ENCODE data around the gene HTR4.

HTR4 gene

GRCh38 chr5:148645527-148645926, 8.8 kb downstream of the HTR4 start:
- H2AFZ ChIP-seq (ENCODE audit: low read depth, low read length): no peak overlapping the region
- no peaks in the 10 kb centered on the region for H3K36me3 ChIP-seq (ENCODE audit: control insufficient read depth in 1 of 2, insufficient read depth in 2 of 2, low read depth in 1 of 2, low read length in 2 of 2)
- H3K23ac ChIP-seq (ENCODE audit: low read length in 2 of 2): no peak overlapping the region
- no peak overlapping the region for H4K8ac ChIP-seq (ENCODE audit: low read length)
- no peak overlapping the region for H3K9ac ChIP-seq (ENCODE audit: low read length)
- H3K4me3 ChIP-seq (ENCODE audit: insufficient read depth in 1 of 2, low read depth in 1 of 2, low read length in 2 of 2): no peak overlapping the region
- H2BK12ac ChIP-seq (ENCODE audit: low read length in 2 of 2): no peak overlapping the region
- H3K9me3 ChIP-seq (ENCODE audit: control insufficient read depth, low read length): no peaks in the 10 kb centered on the region
- no peak overlapping the region for H3K4me2 ChIP-seq (ENCODE audit: low read length, poor library complexity, severe bottlenecking)
- H3K4me1 ChIP-seq (ENCODE audit: control insufficient read depth, insufficient read depth, low read depth, low read length): no peaks in the 10 kb centered on the region
- no peak overlapping the region for H3K4ac ChIP-seq (ENCODE audit: low read depth in 1 of 2, low read length in 2 of 2)
- peaks cover 4 to 7% of the 10 kb centered on the region in 2 experiments for H3K27me3 ChIP-seq (ENCODE audit: control insufficient read depth in 1 of 2, insufficient read depth in 1 of 2, low read length in 2 of 2)
- no peaks in the 10 kb centered on the region for H3K79me1 ChIP-seq (replicated peaks; ENCODE audit: low read length, poor library complexity, severe bottlenecking)
- DNase-seq: no peak
- H4K91ac ChIP-seq (ENCODE audit: low read length): no peak overlapping the region
- H2AK5ac ChIP-seq (ENCODE audit: low read length, severe bottlenecking): no peak overlapping the region
- H2BK5ac ChIP-seq (ENCODE audit: low read depth, low read length, poor library complexity, severe bottlenecking): no peak overlapping the region
- no peak overlapping the region for H3K27ac ChIP-seq (ENCODE audit: low read length, poor library complexity, severe bottlenecking)
- H2BK15ac ChIP-seq (ENCODE audit: low read depth, poor library complexity, severe bottlenecking): no peak overlapping the region
- H3K18ac ChIP-seq (ENCODE audit: low read depth in 1 of 2, low read length in 2 of 2): no peak overlapping the region
- no peak overlapping the region for H2BK120ac ChIP-seq (ENCODE audit: low read depth, low read length)
- no peak overlapping the region for H3K14ac ChIP-seq (ENCODE audit: low read length in 2 of 2)

GRCh38 chr5:148641735-148642134, 12.6 kb downstream of the HTR4 start:
- Histone ChIP-seq H4K91ac (ENCODE audit: low read length) (no peak overlapping the region), H3K36me3 (ENCODE audit: control insufficient read depth in 1 of 2, insufficient read depth in 2 of 2, low read depth in 1 of 2, low read length in 2 of 2) (no peaks in the 10 kb centered on the region), H2BK12ac (ENCODE audit: low read length in 2 of 2) (no peak overlapping the region), H2AK5ac (ENCODE audit: low read length, severe bottlenecking) (no peak overlapping the region), H3K4me3 (ENCODE audit: insufficient read depth in 1 of 2, low read depth in 1 of 2, low read length in 2 of 2) (no peak overlapping the region), H3K18ac (ENCODE audit: low read depth in 1 of 2, low read length in 2 of 2) (no peak overlapping the region), H3K23ac (ENCODE audit: low read length in 2 of 2) (no peak overlapping the region), H3K79me1 (replicated peaks; ENCODE audit: low read length, poor library complexity, severe bottlenecking) (no peaks in the 10 kb centered on the region), H3K4ac (ENCODE audit: low read depth in 1 of 2, low read length in 2 of 2) (no peak overlapping the region), H2AFZ (ENCODE audit: low read depth, low read length) (no peak overlapping the region), H4K8ac (ENCODE audit: low read length) (no peak overlapping the region), H3K27me3 (ENCODE audit: control insufficient read depth in 1 of 2, insufficient read depth in 1 of 2, low read length in 2 of 2) (peaks cover 6 to 12% of the 10 kb centered on the region in 2 experiments), H3K9me3 (ENCODE audit: control insufficient read depth, low read length) (no peaks in the 10 kb centered on the region), H3K14ac (ENCODE audit: low read length in 2 of 2) (no peak overlapping the region), H2BK15ac (ENCODE audit: low read depth, poor library complexity, severe bottlenecking) (no peak overlapping the region), H2BK120ac (ENCODE audit: low read depth, low read length) (no peak overlapping the region), H3K4me2 (ENCODE audit: low read length, poor library complexity, severe bottlenecking) (no peak overlapping the region), H3K9ac (ENCODE audit: low read length) (no peak overlapping the region), H3K27ac (ENCODE audit: low read length, poor library complexity, severe bottlenecking) (no peak overlapping the region), H2BK5ac (ENCODE audit: low read depth, low read length, poor library complexity, severe bottlenecking) (no peak overlapping the region), H3K4me1 (ENCODE audit: control insufficient read depth, insufficient read depth, low read depth, low read length) (no peaks in the 10 kb centered on the region)
- WGBS: 78% methylated on average over 2 of the region's 4 CpGs
- no peak for DNase-seq

GRCh38 chr5:148640471-148640870, 13.9 kb downstream of the HTR4 start:
- H3K4me2 ChIP-seq (ENCODE audit: low read length, poor library complexity, severe bottlenecking): no peak overlapping the region
- H3K14ac ChIP-seq (ENCODE audit: low read length in 2 of 2): no peak overlapping the region
- H3K27me3 ChIP-seq (ENCODE audit: control insufficient read depth in 1 of 2, insufficient read depth in 1 of 2, low read length in 2 of 2): peaks cover 6 to 12% of the 10 kb centered on the region in 2 experiments
- no peak overlapping the region for H3K4ac ChIP-seq (ENCODE audit: low read depth in 1 of 2, low read length in 2 of 2)
- no peak overlapping the region for H3K23ac ChIP-seq (ENCODE audit: low read length in 2 of 2)
- no peaks in the 10 kb centered on the region for H3K4me1 ChIP-seq (ENCODE audit: control insufficient read depth, insufficient read depth, low read depth, low read length)
- no peak for DNase-seq
- no peak overlapping the region for H2BK5ac ChIP-seq (ENCODE audit: low read depth, low read length, poor library complexity, severe bottlenecking)
- no peaks in the 10 kb centered on the region for H3K79me1 ChIP-seq (replicated peaks; ENCODE audit: low read length, poor library complexity, severe bottlenecking)
- H4K8ac ChIP-seq (ENCODE audit: low read length): no peak overlapping the region
- no peak overlapping the region for H2BK15ac ChIP-seq (ENCODE audit: low read depth, poor library complexity, severe bottlenecking)
- H3K9me3 ChIP-seq (ENCODE audit: control insufficient read depth, low read length): no peaks in the 10 kb centered on the region
- H3K36me3 ChIP-seq (ENCODE audit: control insufficient read depth in 1 of 2, insufficient read depth in 2 of 2, low read depth in 1 of 2, low read length in 2 of 2): no peaks in the 10 kb centered on the region
- no peak overlapping the region for H3K9ac ChIP-seq (ENCODE audit: low read length)
- H3K18ac ChIP-seq (ENCODE audit: low read depth in 1 of 2, low read length in 2 of 2): no peak overlapping the region
- H2AK5ac ChIP-seq (ENCODE audit: low read length, severe bottlenecking): no peak overlapping the region
- H3K4me3 ChIP-seq (ENCODE audit: insufficient read depth in 1 of 2, low read depth in 1 of 2, low read length in 2 of 2): no peak overlapping the region
- no peak overlapping the region for H2AFZ ChIP-seq (ENCODE audit: low read depth, low read length)
- H2BK12ac ChIP-seq (ENCODE audit: low read length in 2 of 2): no peak overlapping the region
- no peak overlapping the region for H3K27ac ChIP-seq (ENCODE audit: low read length, poor library complexity, severe bottlenecking)
- H2BK120ac ChIP-seq (ENCODE audit: low read depth, low read length): no peak overlapping the region
- no peak overlapping the region for H4K91ac ChIP-seq (ENCODE audit: low read length)

GRCh38 chr5:148639081-148639480, 15.2 kb downstream of the HTR4 start:
- Histone ChIP-seq H3K4me1 (ENCODE audit: control insufficient read depth, insufficient read depth, low read depth, low read length) (no peaks in the 10 kb centered on the region), H3K4me2 (ENCODE audit: low read length, poor library complexity, severe bottlenecking) (no peak overlapping the region), H4K91ac (ENCODE audit: low read length) (no peak overlapping the region), H3K9me3 (ENCODE audit: control insufficient read depth, low read length) (no peaks in the 10 kb centered on the region), H2BK12ac (ENCODE audit: low read length in 2 of 2) (no peak overlapping the region), H3K27ac (ENCODE audit: low read length, poor library complexity, severe bottlenecking) (no peak overlapping the region), H3K36me3 (ENCODE audit: control insufficient read depth in 1 of 2, insufficient read depth in 2 of 2, low read depth in 1 of 2, low read length in 2 of 2) (no peaks in the 10 kb centered on the region), H2BK15ac (ENCODE audit: low read depth, poor library complexity, severe bottlenecking) (no peak overlapping the region), H3K27me3 (ENCODE audit: control insufficient read depth in 1 of 2, insufficient read depth in 1 of 2, low read length in 2 of 2) (peaks cover 6 to 12% of the 10 kb centered on the region in 2 experiments), H2AK5ac (ENCODE audit: low read length, severe bottlenecking) (no peak overlapping the region), H4K8ac (ENCODE audit: low read length) (no peak overlapping the region), H3K79me1 (replicated peaks; ENCODE audit: low read length, poor library complexity, severe bottlenecking) (no peaks in the 10 kb centered on the region), H3K4me3 (ENCODE audit: insufficient read depth in 1 of 2, low read depth in 1 of 2, low read length in 2 of 2) (no peak overlapping the region), H3K4ac (ENCODE audit: low read depth in 1 of 2, low read length in 2 of 2) (no peak overlapping the region), H3K14ac (ENCODE audit: low read length in 2 of 2) (no peak overlapping the region), H3K9ac (ENCODE audit: low read length) (no peak overlapping the region), H2BK120ac (ENCODE audit: low read depth, low read length) (no peak overlapping the region), H3K18ac (ENCODE audit: low read depth in 1 of 2, low read length in 2 of 2) (no peak overlapping the region), H3K23ac (ENCODE audit: low read length in 2 of 2) (no peak overlapping the region), H2BK5ac (ENCODE audit: low read depth, low read length, poor library complexity, severe bottlenecking) (no peak overlapping the region), H2AFZ (ENCODE audit: low read depth, low read length) (no peak overlapping the region)
- no peak for DNase-seq
- 78% methylated on average over 2 of the region's 2 CpGs for WGBS
